K562 (cell line): Measurements from ENCODE around the gene NFATC1. TPM values are rescaled to one million over a fixed set of nuclear protein-coding genes. Genes with fewer than 3 reads are reported as not detected.

Source experiments
- ATAC-seq: fragments of 200-7000 bp; cut with Tn5 transposase; 3 replicates; pipeline ENCODE4 v1.9.1; 2020; ENCODE audit warnings: moderate library complexity
- BruUV-seq: library from RNA; stranded (reverse); fragments of 400-500 nt; replicated peaks from 2 replicates; lab custom pipeline; 2021; lab: Mats Ljungman, UMichigan
- CTCF ChIA-PET: fragments of 300-600 bp; formaldehyde crosslinking; extraction: SDS; loops from one replicate; lab custom pipeline; 2021; ENCODE audit warnings: low intra/inter-chr PET ratio; lab: Yijun Ruan, JAX
- POLR2A ChIA-PET: fragments of 300-600, 350-650 bp; sonication (Branson Sonifier 250); formaldehyde crosslinking; extraction: SDS; loops from one replicate; lab custom pipeline; 2021; ENCODE audit warnings: antibody characterized with exemption, inconsistent platforms; lab: Yijun Ruan, JAX
- DNase-seq, 4 experiments: peaks; one replicate each; pipeline versions ENCODE4 v3.0.0 to v3.0.0-alpha.2; 2011 to 2018; ENCODE audit warnings: low spot score in 3 of 4, mixed read lengths in 3 of 4; ENCODE audit errors: extremely low read depth in 1 of 4
- FAIRE-seq: peaks from 2 replicates; lab custom pipeline; 2011; peaks lifted over from hg19 to GRCh38; lab: Jason Lieb, UNC
- H2AFZ ChIP-seq: 2 replicates; pipeline ENCODE4 v1.6.0; 2011; ENCODE audit warnings: low read depth, low read length, control low read depth, inconsistent platforms
- H3K27ac ChIP-seq: fragments of 200-600 bp; 3 replicates; pipeline ENCODE4 v1.8.0; 2011; ENCODE audit warnings: low read depth, mild to moderate bottlenecking, control low read depth, inconsistent platforms, low read length, moderate library complexity, mixed read lengths; ENCODE audit errors: extremely low read depth
- H3K27me3 ChIP-seq, 2 experiments: fragments of 300-600 bp in 1 of 2; 2 replicates in 1 of 2; 3 replicates in 1 of 2; pipeline versions ENCODE4 v1.6.0 to v1.8.0; 2011; ENCODE audit warnings: inconsistent platforms in 2 of 2, low read length in 2 of 2, mild to moderate bottlenecking in 1 of 2, mixed read lengths in 1 of 2, moderate library complexity in 1 of 2; ENCODE audit not compliant: control insufficient read depth in 2 of 2, insufficient read depth in 2 of 2
- H3K36me3 ChIP-seq: fragments of 300-600 bp; 3 replicates; pipeline ENCODE4 v1.8.0; 2011; ENCODE audit warnings: mild to moderate bottlenecking, low read length, inconsistent platforms; ENCODE audit not compliant: control insufficient read depth, insufficient read depth
- H3K4me1 ChIP-seq, 2 experiments: fragments of 200-600 bp in 1 of 2; replicated peaks in 1 of 2; 2 replicates in 1 of 2; 3 replicates in 1 of 2; pipeline versions ENCODE4 v1.5.1 to v1.8.0; 2011; ENCODE audit warnings: inconsistent platforms in 2 of 2, low read length in 2 of 2, mild to moderate bottlenecking in 1 of 2, mixed read lengths in 1 of 2, moderate library complexity in 1 of 2; ENCODE audit not compliant: control insufficient read depth in 2 of 2, insufficient read depth in 2 of 2
- H3K4me2 ChIP-seq: 2 replicates; pipeline ENCODE4 v1.6.1; 2011; ENCODE audit warnings: low read length, control low read depth, inconsistent platforms, mixed read lengths; ENCODE audit not compliant: insufficient read depth
- H3K4me3 ChIP-seq: fragments of 200-600 bp; sonication (generic), shearing (Covaris generic); 2 replicates; pipeline ENCODE4 v1.5.1; 2016; ENCODE audit warnings: control low read depth, inconsistent platforms
- H3K79me2 ChIP-seq: fragments of 200-600 bp; 3 replicates; pipeline ENCODE4 v1.8.0; 2011; ENCODE audit warnings: low read length, inconsistent platforms; ENCODE audit not compliant: control insufficient read depth, insufficient read depth
- H3K9ac ChIP-seq, 2 experiments: 2 replicates each; pipeline versions ENCODE4 v1.6.0 to v1.6.1; 2011; ENCODE audit warnings: low read depth in 2 of 2, low read length in 2 of 2, control low read depth in 1 of 2, inconsistent platforms in 1 of 2, mild to moderate bottlenecking in 1 of 2, mixed read lengths in 1 of 2; ENCODE audit not compliant: insufficient read depth in 1 of 2
- H3K9me1 ChIP-seq: one replicate; pipeline ENCODE4 v1.6.0; 2011; ENCODE audit warnings: inconsistent platforms, mild to moderate bottlenecking, low read length, moderate library complexity; ENCODE audit not compliant: control insufficient read depth, insufficient read depth
- H3K9me3 ChIP-seq: replicated peaks from 2 replicates; pipeline ENCODE4 v1.5.1; 2011; ENCODE audit warnings: low read depth, low read length, inconsistent platforms; ENCODE audit not compliant: control insufficient read depth, insufficient read depth
- H4K20me1 ChIP-seq: replicated peaks from 2 replicates; pipeline ENCODE4 v1.6.1; 2011; ENCODE audit warnings: low read length, inconsistent platforms, mixed read lengths; ENCODE audit not compliant: control insufficient read depth, insufficient read depth
- BMI1 ChIP-seq: fragments of 150-350 bp; IDR thresholded peaks from 2 replicates; pipeline ENCODE4 v1.6.1; 2014; ENCODE audit warnings: low read length
- BRD9 ChIP-seq: fragments of 450-650 bp; IDR thresholded peaks from 2 replicates; pipeline ENCODE4 v1.6.1; 2018; ENCODE audit warnings: low read depth; ENCODE audit not compliant: partially characterized antibody
- DPF2 ChIP-seq: fragments of 450-650 bp; IDR thresholded peaks from 2 replicates; pipeline ENCODE4 v1.6.1; 2016
- KDM2B ChIP-seq: fragments of 250-450 bp; sonication (Bioruptor Pico); IDR thresholded peaks from 2 replicates; pipeline ENCODE4 v1.8.0; 2021; ENCODE audit warnings: mild to moderate bottlenecking, moderate library complexity
- LEF1 ChIP-seq: fragments of 450-650 bp; IDR thresholded peaks from 2 replicates; pipeline ENCODE4 v1.6.1; 2016; ENCODE audit warnings: mild to moderate bottlenecking
- MYC ChIP-seq, 2 experiments: fragments of 250-450 bp in 1 of 2; sonication (Bioruptor Pico) in 1 of 2; IDR thresholded peaks; 2 replicates each; pipeline versions ENCODE4 v1.5.1 to v1.6.1; 2012 to 2021; ENCODE audit warnings: low read depth in 2 of 2, borderline replicate concordance in 1 of 2, improper control_type of control experiment in 1 of 2, low read length in 1 of 2, mild to moderate bottlenecking in 1 of 2, moderate library complexity in 1 of 2
- POLR2AphosphoS2 ChIP-seq: IDR thresholded peaks from 2 replicates; pipeline ENCODE4 v1.6.1; 2012; ENCODE audit warnings: low read length, improper control_type of control experiment
- PRMT5 ChIP-seq: sonication (generic); formaldehyde crosslinking; IDR thresholded peaks from 2 replicates; pipeline ENCODE4 v1.5.0; 2020; ENCODE audit warnings: missing genetic modification reagents
- RFX7 ChIP-seq: fragments of 250-450 bp; sonication (Bioruptor Pico); IDR thresholded peaks from 2 replicates; pipeline ENCODE4 v1.5.1; 2021; ENCODE audit warnings: mild to moderate bottlenecking
- SUPT5H ChIP-seq: fragments of 450-650 bp; IDR thresholded peaks from 2 replicates; pipeline ENCODE4 v1.6.1; 2016
- ZNF12 ChIP-seq: sonication (generic); formaldehyde crosslinking; IDR thresholded peaks from 2 replicates; pipeline ENCODE4 v1.4.0; 2020; ENCODE audit warnings: mild to moderate bottlenecking, missing genetic modification reagents
- ZNF263 ChIP-seq: sonication (generic); formaldehyde crosslinking; IDR thresholded peaks from 2 replicates; pipeline ENCODE4 v1.8.0; 2022; ENCODE audit warnings: mild to moderate bottlenecking, missing genetic modification reagents, borderline replicate concordance
- WGBS: fragments of 100-300 bp; shearing (Covaris generic); methylation state at CpG from one replicate; pipeline ENCODE4 v1.1.6; 2016; ENCODE audit warnings: low coverage, mixed read lengths; ENCODE audit not compliant: insufficient coverage; ENCODE audit errors: missing lambda C conversion rate; 5-methylcytosine and 5-hydroxymethylcytosine counted together
- in situ Hi-C: fragments of 300-500 bp; cut with MboI; formaldehyde crosslinking; loops from 4 replicates; pipeline ENCODE4 v1.15.0; 2018; ENCODE audit warnings: inconsistent platforms, mixed read lengths
- intact Hi-C: fragments of 100-400 bp; cut with micrococcal nuclease; formaldehyde crosslinking; loops from 2 replicates; pipeline ENCODE4 v1.14.2; 2022
- polyA plus RNA-seq, 8 experiments: library from polyadenylated mRNA; depleted of rRNA in 4 of 8; stranded (reverse) in 5 of 8; unstranded in 3 of 8; fragments of >200 nt; fragmentation: Nextera tagmentation in 2 of 8; fragmentation: Illumina TruSeq in 1 of 8; extraction: Ambion mirVana in 2 of 8; extraction: Trizol in 1 of 8; gene quantifications; 2 replicates each; pipeline versions ENCODE4 v1.2.1 to v1.2.3, GENCODE V29; 2011 to 2014; ENCODE audit warnings: inconsistent platforms in 1 of 8, missing spikeins in 1 of 8
- total RNA-seq, 7 experiments: library from RNA; depleted of rRNA in 6 of 7; stranded (reverse); fragments of >200 nt in 6 of 7; fragmentation: Illumina TruSeq in 2 of 7; extraction: Trizol in 2 of 7; gene quantifications; 2 replicates each; pipeline versions ENCODE4 v1.2.1 to v1.2.3, GENCODE V29; 2011 to 2021; ENCODE audit warnings: low replicate concordance in 1 of 7
- TF ChIP-seq, protein P1 (sequence below): IDR thresholded peaks from 2 replicates; pipeline ENCODE4 v1.6.1; 2012; ENCODE audit warnings: low read depth, low read length, improper control_type of control experiment, borderline replicate concordance
- TF ChIP-seq, protein P2 (sequence below), 2 experiments: IDR thresholded peaks; 2 replicates each; pipeline ENCODE4 v1.6.1; 2012; ENCODE audit warnings: improper control_type of control experiment in 2 of 2, low read depth in 2 of 2, low read length in 2 of 2, borderline replicate concordance in 1 of 2
- TF ChIP-seq, protein P3 (sequence below): fragments of 450-650 bp; IDR thresholded peaks from 2 replicates; pipeline ENCODE4 v1.6.1; 2018; ENCODE audit warnings: mild to moderate bottlenecking, low read depth; ENCODE audit not compliant: partially characterized antibody
- TF ChIP-seq, protein P4 (sequence below): sonication (generic); formaldehyde crosslinking; IDR thresholded peaks from 2 replicates; pipeline ENCODE4 v1.8.1; 2023; ENCODE audit warnings: mild to moderate bottlenecking, missing genetic modification reagents, moderate library complexity

Gene NFATC1
- total and polyA plus RNA-seq, 9 of the 15 experiments (the other 6 are each of a cell fraction or from before 2014, with no cell fraction given), result 1.1 to 16.4 (median 2.5) TPM

DNA sequence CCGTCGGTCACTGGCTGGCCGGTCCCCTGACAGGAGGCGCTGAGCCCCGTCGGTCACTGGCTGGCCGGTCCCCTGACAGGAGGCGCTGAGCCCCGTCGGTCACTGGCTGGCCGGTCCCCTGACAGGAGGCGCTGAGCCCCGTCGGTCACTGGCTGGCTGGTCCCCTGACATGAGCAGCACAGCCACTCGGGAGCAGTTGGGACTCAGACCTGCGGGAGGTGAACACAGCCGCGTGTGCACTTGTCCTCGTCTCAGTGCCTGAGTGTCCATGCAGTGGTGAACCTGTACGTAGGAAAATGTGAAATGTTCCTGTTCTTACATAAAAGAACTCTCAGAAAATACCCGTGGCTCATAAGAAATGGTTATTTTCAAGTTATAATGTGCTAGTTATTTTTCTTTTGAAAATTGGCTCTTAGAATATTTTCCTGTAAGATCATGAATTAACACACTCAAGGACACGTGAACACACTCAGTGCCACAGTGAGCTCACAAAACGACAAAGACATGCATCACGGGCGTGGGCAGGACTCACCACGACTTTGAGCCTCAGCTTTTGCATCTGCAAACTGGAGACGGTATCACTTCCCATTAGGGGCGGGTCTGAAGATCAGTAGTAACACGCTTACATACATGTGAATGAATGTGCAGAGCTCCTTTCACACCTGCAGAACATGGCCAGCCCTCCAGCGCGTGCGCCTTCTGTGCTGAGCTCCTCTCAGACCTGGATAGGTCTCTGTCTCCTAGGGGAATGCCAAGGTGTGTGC, 21.1 kb upstream of the NFATC1 start:
- CTCF ChIA-PET, result no interaction called here
- Histone ChIP-seq H3K9me1 (no peaks in the 10 kb centered on the region), H3K79me2 (no peaks in the 10 kb centered on the region), H3K36me3 (no peaks in the 10 kb centered on the region), H3K27me3 (no peaks in the 10 kb centered on the region), H2AFZ (no peak overlapping the region), H3K4me3 (no peak overlapping the region), H3K4me1 (peaks cover 0 to 3% of the 10 kb centered on the region in 2 experiments; a peak in 1 of 5 replicates), H3K9ac (no peak overlapping the region), H4K20me1 (no peaks in the 10 kb centered on the region), H3K27ac (no peak overlapping the region), H3K9me3 (no peaks in the 10 kb centered on the region), H3K4me2 (no peak overlapping the region)
- TF ChIP-seq RFX7 (CRISPR knock-in tag), result no peak
- no peak for TF ChIP-seq MYC (IDR thresholded peaks at IDR 0.05; ENCODE audit: low read depth, low read length)
- TF ChIP-seq MYC (CRISPR knock-in tag; IDR thresholded peaks at IDR 0.05; ENCODE audit: borderline replicate concordance, low read depth), result no peak
- TF ChIP-seq BRD9, result no peak
- TF ChIP-seq, protein P1, sequence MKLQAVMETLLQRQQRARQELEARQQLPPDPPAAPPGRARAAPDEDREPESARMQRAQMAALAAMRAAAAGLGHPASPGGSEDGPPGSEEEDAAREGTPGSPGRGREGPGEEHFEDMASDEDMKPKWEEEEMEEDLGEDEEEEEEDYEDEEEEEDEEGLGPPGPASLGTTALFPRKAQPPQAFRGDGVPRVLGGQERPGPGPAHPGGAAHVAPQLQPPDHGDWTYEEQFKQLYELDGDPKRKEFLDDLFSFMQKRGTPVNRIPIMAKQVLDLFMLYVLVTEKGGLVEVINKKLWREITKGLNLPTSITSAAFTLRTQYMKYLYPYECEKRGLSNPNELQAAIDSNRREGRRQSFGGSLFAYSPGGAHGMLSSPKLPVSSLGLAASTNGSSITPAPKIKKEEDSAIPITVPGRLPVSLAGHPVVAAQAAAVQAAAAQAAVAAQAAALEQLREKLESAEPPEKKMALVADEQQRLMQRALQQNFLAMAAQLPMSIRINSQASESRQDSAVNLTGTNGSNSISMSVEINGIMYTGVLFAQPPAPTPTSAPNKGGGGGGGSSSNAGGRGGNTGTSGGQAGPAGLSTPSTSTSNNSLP, result no peak
- TF ChIP-seq ZNF12, result no peak
- TF ChIP-seq SUPT5H, result no peak
- TF ChIP-seq POLR2AphosphoS2, result no peak
- TF ChIP-seq, protein P2, sequence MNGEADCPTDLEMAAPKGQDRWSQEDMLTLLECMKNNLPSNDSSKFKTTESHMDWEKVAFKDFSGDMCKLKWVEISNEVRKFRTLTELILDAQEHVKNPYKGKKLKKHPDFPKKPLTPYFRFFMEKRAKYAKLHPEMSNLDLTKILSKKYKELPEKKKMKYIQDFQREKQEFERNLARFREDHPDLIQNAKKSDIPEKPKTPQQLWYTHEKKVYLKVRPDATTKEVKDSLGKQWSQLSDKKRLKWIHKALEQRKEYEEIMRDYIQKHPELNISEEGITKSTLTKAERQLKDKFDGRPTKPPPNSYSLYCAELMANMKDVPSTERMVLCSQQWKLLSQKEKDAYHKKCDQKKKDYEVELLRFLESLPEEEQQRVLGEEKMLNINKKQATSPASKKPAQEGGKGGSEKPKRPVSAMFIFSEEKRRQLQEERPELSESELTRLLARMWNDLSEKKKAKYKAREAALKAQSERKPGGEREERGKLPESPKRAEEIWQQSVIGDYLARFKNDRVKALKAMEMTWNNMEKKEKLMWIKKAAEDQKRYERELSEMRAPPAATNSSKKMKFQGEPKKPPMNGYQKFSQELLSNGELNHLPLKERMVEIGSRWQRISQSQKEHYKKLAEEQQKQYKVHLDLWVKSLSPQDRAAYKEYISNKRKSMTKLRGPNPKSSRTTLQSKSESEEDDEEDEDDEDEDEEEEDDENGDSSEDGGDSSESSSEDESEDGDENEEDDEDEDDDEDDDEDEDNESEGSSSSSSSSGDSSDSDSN (IDR thresholded peaks at IDR 0.05; ENCODE audit: borderline replicate concordance in 1 of 2, low read depth in 2 of 2, low read length in 2 of 2), result no peak
- TF ChIP-seq, protein P3, sequence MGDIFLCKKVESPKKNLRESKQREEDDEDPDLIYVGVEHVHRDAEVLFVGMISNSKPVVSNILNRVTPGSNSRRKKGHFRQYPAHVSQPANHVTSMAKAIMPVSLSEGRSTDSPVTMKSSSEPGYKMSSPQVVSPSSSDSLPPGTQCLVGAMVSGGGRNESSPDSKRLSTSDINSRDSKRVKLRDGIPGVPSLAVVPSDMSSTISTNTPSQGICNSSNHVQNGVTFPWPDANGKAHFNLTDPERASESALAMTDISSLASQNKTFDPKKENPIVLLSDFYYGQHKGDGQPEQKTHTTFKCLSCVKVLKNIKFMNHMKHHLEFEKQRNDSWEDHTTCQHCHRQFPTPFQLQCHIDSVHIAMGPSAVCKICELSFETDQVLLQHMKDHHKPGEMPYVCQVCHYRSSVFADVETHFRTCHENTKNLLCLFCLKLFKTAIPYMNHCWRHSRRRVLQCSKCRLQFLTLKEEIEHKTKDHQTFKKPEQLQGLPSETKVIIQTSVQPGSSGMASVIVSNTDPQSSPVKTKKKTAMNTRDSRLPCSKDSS, result no peak
- no peak for TF ChIP-seq LEF1
- no peak for TF ChIP-seq KDM2B
- no peak for TF ChIP-seq ZNF263 (CRISPR knock-in tag)
- no peak for TF ChIP-seq BMI1
- TF ChIP-seq PRMT5 (CRISPR knock-in tag), result no peak
- TF ChIP-seq, protein P4, sequence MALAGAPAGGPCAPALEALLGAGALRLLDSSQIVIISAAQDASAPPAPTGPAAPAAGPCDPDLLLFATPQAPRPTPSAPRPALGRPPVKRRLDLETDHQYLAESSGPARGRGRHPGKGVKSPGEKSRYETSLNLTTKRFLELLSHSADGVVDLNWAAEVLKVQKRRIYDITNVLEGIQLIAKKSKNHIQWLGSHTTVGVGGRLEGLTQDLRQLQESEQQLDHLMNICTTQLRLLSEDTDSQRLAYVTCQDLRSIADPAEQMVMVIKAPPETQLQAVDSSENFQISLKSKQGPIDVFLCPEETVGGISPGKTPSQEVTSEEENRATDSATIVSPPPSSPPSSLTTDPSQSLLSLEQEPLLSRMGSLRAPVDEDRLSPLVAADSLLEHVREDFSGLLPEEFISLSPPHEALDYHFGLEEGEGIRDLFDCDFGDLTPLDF, result no peak
- TF ChIP-seq DPF2, result no peak
- POLR2A ChIA-PET, result no interaction called here
- WGBS, result 77% methylated on average over 13 of the region's 32 CpGs
- intact Hi-C loops, result no loop called here
- FAIRE-seq (no peak), DNase-seq (no peak), ATAC-seq (no peak)
- in situ Hi-C loops, result no loop called here
- BruUV-seq, result no TSS peak
